Measurements from ENCODE around the gene MBD3L1.

DNA sequence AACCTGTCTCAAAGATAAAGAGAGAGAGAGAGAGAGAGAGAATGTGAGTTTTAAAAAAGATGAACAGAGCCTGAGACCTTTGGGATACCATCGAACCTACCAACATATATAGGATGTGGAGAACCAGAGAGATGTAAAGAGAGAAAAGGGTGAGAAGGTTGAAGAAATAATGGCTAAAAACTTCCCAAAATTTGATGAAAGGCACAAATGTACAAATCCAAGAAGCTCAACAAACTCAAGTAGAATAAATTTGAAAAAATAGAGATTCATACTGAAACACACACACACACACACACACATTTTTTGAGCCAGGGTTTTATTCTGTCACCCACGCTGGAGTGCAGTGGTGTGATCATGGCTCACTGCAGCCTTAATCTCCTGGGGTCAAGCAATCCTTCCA, 16.4 kb upstream of the MBD3L1 start:
- TF ChIP-seq, protein P1, sequence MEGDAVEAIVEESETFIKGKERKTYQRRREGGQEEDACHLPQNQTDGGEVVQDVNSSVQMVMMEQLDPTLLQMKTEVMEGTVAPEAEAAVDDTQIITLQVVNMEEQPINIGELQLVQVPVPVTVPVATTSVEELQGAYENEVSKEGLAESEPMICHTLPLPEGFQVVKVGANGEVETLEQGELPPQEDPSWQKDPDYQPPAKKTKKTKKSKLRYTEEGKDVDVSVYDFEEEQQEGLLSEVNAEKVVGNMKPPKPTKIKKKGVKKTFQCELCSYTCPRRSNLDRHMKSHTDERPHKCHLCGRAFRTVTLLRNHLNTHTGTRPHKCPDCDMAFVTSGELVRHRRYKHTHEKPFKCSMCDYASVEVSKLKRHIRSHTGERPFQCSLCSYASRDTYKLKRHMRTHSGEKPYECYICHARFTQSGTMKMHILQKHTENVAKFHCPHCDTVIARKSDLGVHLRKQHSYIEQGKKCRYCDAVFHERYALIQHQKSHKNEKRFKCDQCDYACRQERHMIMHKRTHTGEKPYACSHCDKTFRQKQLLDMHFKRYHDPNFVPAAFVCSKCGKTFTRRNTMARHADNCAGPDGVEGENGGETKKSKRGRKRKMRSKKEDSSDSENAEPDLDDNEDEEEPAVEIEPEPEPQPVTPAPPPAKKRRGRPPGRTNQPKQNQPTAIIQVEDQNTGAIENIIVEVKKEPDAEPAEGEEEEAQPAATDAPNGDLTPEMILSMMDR (IDR thresholded peaks at IDR 0.05) = no peak
- TF ChIP-seq EP300 (IDR thresholded peaks at IDR 0.05) = no peak
- no peak for TF ChIP-seq POLR2A (IDR thresholded peaks at IDR 0.05)
